IMR-90 (cell line): ENCODE measurements around the gene PPIC. TPM values are rescaled to one million over a fixed set of nuclear protein-coding genes. Genes with fewer than 3 reads are reported as not detected.

Experiments
- ATAC-seq: fragments of 200-7000 bp; cut with Tn5 transposase; 2 replicates; pipeline ENCODE4 v1.9.1; 2020; ENCODE audit warnings: low read depth, mild to moderate bottlenecking, moderate library complexity
- BruUV-seq: library from RNA; stranded (reverse); fragments of 400-500 nt; replicated peaks from 2 replicates; lab custom pipeline; 2021; lab: Mats Ljungman, UMichigan
- CTCF ChIA-PET: fragments of 300-600 bp; formaldehyde crosslinking; extraction: SDS; loops from one replicate; lab custom pipeline; 2021; ENCODE audit warnings: antibody characterized with exemption; lab: Yijun Ruan, JAX
- POLR2A ChIA-PET: fragments of 300-600 bp; sonication (Branson Sonifier 250); formaldehyde crosslinking; loops from one replicate; lab custom pipeline; 2022; ENCODE audit warnings: antibody characterized with exemption; ENCODE audit not compliant: unreplicated experiment; lab: Charles Lee
- DNase-seq: peaks from one replicate; pipeline ENCODE4 v3.0.0; 2013
- H2AFZ ChIP-seq: replicated peaks from 2 replicates; pipeline ENCODE3; 2013; ENCODE audit warnings: low read length, mild to moderate bottlenecking; ENCODE audit not compliant: poor library complexity
- H2AK5ac ChIP-seq: 2 replicates; pipeline ENCODE4 v1.6.1; 2013; ENCODE audit warnings: low read depth, low read length, inconsistent platforms
- H2AK9ac ChIP-seq: replicated peaks from 2 replicates; pipeline ENCODE3; 2013; ENCODE audit warnings: mild to moderate bottlenecking, low read depth, low read length, moderate library complexity; ENCODE audit not compliant: poor library complexity
- H2BK120ac ChIP-seq: 2 replicates; pipeline ENCODE4 v1.6.1; 2013; ENCODE audit warnings: low read depth, low read length, inconsistent platforms
- H2BK15ac ChIP-seq: 3 replicates; pipeline ENCODE4 v1.6.1; 2013; ENCODE audit warnings: low read depth, low read length, inconsistent platforms
- H2BK20ac ChIP-seq: 2 replicates; pipeline ENCODE4 v1.6.1; 2013; ENCODE audit warnings: low read depth, mild to moderate bottlenecking, inconsistent platforms, low read length, moderate library complexity
- H2BK5ac ChIP-seq: 2 replicates; pipeline ENCODE4 v1.6.1; 2013; ENCODE audit warnings: mild to moderate bottlenecking, low read depth, low read length, inconsistent platforms; ENCODE audit not compliant: poor library complexity, severe bottlenecking
- H3K14ac ChIP-seq: replicated peaks from 2 replicates; pipeline ENCODE4 v1.6.1; 2013; ENCODE audit warnings: low read depth, low read length, inconsistent platforms
- H3K18ac ChIP-seq: 2 replicates; pipeline ENCODE4 v1.6.1; 2013; ENCODE audit warnings: low read depth, low read length, control low read depth
- H3K23ac ChIP-seq: 2 replicates; pipeline ENCODE4 v1.6.1; 2013; ENCODE audit warnings: low read depth, low read length, inconsistent platforms
- H3K27ac ChIP-seq: 2 replicates; pipeline ENCODE4 v1.5.1; 2013; ENCODE audit warnings: mild to moderate bottlenecking, control low read depth, low read length; ENCODE audit not compliant: insufficient read depth
- H3K27me3 ChIP-seq: 2 replicates; pipeline ENCODE4 v1.6.1; 2013; ENCODE audit warnings: low read length; ENCODE audit not compliant: control insufficient read depth, insufficient read depth
- H3K36me3 ChIP-seq: 2 replicates; pipeline ENCODE4 v1.6.1; 2013; ENCODE audit warnings: low read length, mixed read lengths; ENCODE audit not compliant: control insufficient read depth, insufficient read depth
- H3K4ac ChIP-seq: 2 replicates; pipeline ENCODE4 v1.6.1; 2013; ENCODE audit warnings: low read depth, low read length, inconsistent platforms
- H3K4me1 ChIP-seq: 2 replicates; pipeline ENCODE4 v1.6.1; 2013; ENCODE audit warnings: low read length, mixed read lengths; ENCODE audit not compliant: control insufficient read depth, insufficient read depth
- H3K4me2 ChIP-seq: 2 replicates; pipeline ENCODE4 v1.6.1; 2013; ENCODE audit warnings: low read depth, mild to moderate bottlenecking, control low read depth, low read length, moderate library complexity
- H3K4me3 ChIP-seq: 2 replicates; pipeline ENCODE4 v1.5.1; 2013; ENCODE audit warnings: low read depth, mild to moderate bottlenecking, control low read depth, low read length, moderate library complexity; ENCODE audit not compliant: insufficient read depth
- H3K56ac ChIP-seq: 2 replicates; pipeline ENCODE4 v1.6.1; 2013; ENCODE audit warnings: low read length, inconsistent platforms; ENCODE audit not compliant: insufficient read depth; ENCODE audit errors: extremely low read depth
- H3K79me1 ChIP-seq, 2 experiments: 2 replicates each; pipeline ENCODE4 v1.6.1; 2013; ENCODE audit warnings: low read length in 2 of 2, inconsistent platforms in 1 of 2, low read depth in 1 of 2
- H3K9ac ChIP-seq: 2 replicates; pipeline ENCODE4 v1.6.1; 2013; ENCODE audit warnings: low read depth, low read length, control low read depth
- H3K9me1 ChIP-seq: 2 replicates; pipeline ENCODE4 v1.6.1; 2013; ENCODE audit warnings: low read length, inconsistent platforms; ENCODE audit not compliant: insufficient read depth
- H3K9me3 ChIP-seq: 2 replicates; pipeline ENCODE4 v1.6.1; 2013; ENCODE audit warnings: low read length; ENCODE audit not compliant: control insufficient read depth, insufficient read depth
- H4K20me1 ChIP-seq: 2 replicates; pipeline ENCODE4 v1.6.1; 2013; ENCODE audit warnings: low read length, inconsistent platforms; ENCODE audit not compliant: insufficient read depth
- H4K5ac ChIP-seq: 2 replicates; pipeline ENCODE4 v1.6.1; 2013; ENCODE audit warnings: mild to moderate bottlenecking, low read depth, low read length, control low read depth
- H4K8ac ChIP-seq, 2 experiments: 2 replicates each; pipeline ENCODE4 v1.6.1; 2013; ENCODE audit warnings: low read depth in 2 of 2, low read length in 2 of 2, control low read depth in 1 of 2, inconsistent platforms in 1 of 2
- H4K91ac ChIP-seq: 2 replicates; pipeline ENCODE4 v1.6.1; 2013; ENCODE audit warnings: low read depth, low read length, inconsistent platforms; ENCODE audit not compliant: insufficient read depth
- BHLHE40 ChIP-seq: fragments of 150-350 bp; IDR thresholded peaks from 2 replicates; pipeline ENCODE4 v1.6.1; 2016; ENCODE audit warnings: mild to moderate bottlenecking, low read depth, low read length
- CEBPB ChIP-seq: IDR thresholded peaks from 2 replicates; pipeline ENCODE4 v1.6.1; 2012; ENCODE audit warnings: low read depth, low read length, improper control_type of control experiment
- CHD1 ChIP-seq: IDR thresholded peaks from 2 replicates; pipeline ENCODE4 v1.6.1; 2012; ENCODE audit warnings: low read depth, low read length, improper control_type of control experiment
- FOS ChIP-seq: fragments of 150-350 bp; IDR thresholded peaks from 2 replicates; pipeline ENCODE4 v1.6.1; 2016; ENCODE audit warnings: low read depth, low read length
- MAFK ChIP-seq: IDR thresholded peaks from 2 replicates; pipeline ENCODE4 v1.6.1; 2012; ENCODE audit warnings: low read depth, low read length, improper control_type of control experiment
- MAZ ChIP-seq: IDR thresholded peaks from 2 replicates; pipeline ENCODE4 v1.6.1; 2012; ENCODE audit warnings: low read depth, mild to moderate bottlenecking, low read length, improper control_type of control experiment, moderate library complexity, borderline replicate concordance
- MXI1 ChIP-seq: IDR thresholded peaks from 2 replicates; pipeline ENCODE4 v1.6.1; 2012; ENCODE audit warnings: low read depth, mild to moderate bottlenecking, low read length, moderate library complexity, borderline replicate concordance
- NFE2L2 ChIP-seq: fragments of 150-350 bp; IDR thresholded peaks from 2 replicates; pipeline ENCODE4 v1.6.1; 2016; ENCODE audit warnings: low read depth, mild to moderate bottlenecking, low read length
- POLR2A ChIP-seq: IDR thresholded peaks from 2 replicates; pipeline ENCODE4 v1.6.1; 2012; ENCODE audit warnings: mild to moderate bottlenecking, low read depth, low read length
- RAD21 ChIP-seq: IDR thresholded peaks from 2 replicates; pipeline ENCODE4 v1.6.1; 2012; ENCODE audit warnings: low read length, improper control_type of control experiment
- RCOR1 ChIP-seq: IDR thresholded peaks from 2 replicates; pipeline ENCODE4 v1.6.1; 2012; ENCODE audit warnings: mild to moderate bottlenecking, low read length, improper control_type of control experiment; ENCODE audit not compliant: insufficient replicate concordance
- RFX5 ChIP-seq: IDR thresholded peaks from 2 replicates; pipeline ENCODE4 v1.8.0; 2012; ENCODE audit warnings: low read depth, mild to moderate bottlenecking, low read length, moderate library complexity
- SMC3 ChIP-seq: fragments of 150-350 bp; IDR thresholded peaks from 2 replicates; pipeline ENCODE4 v1.6.1; 2016; ENCODE audit warnings: low read depth, mild to moderate bottlenecking, antibody characterized with exemption, low read length, moderate library complexity
- WGBS, 2 experiments: methylation state at CpG; one replicate each; pipeline versions ENCODE4 v1.1.5 to v1.1.7; 2013; ENCODE audit warnings: missing lambda C conversion rate in 2 of 2; ENCODE audit not compliant: insufficient read length in 1 of 2; ENCODE audit errors: extremely low coverage in 2 of 2; 5-methylcytosine and 5-hydroxymethylcytosine counted together
- dilution Hi-C: fragments of 300-500 bp; cut with HindIII; formaldehyde crosslinking; loops from one replicate; pipeline ENCODE4 v1.14.3; 2018; ENCODE audit warnings: low sequenced_read_pairs; ENCODE audit not compliant: unreplicated experiment
- in situ Hi-C: fragments of 300-500 bp; cut with MboI; formaldehyde crosslinking; loops from 3 replicates; pipeline ENCODE4 v1.14.3; 2019; ENCODE audit warnings: low sequenced_read_pairs, inconsistent platforms, mixed read lengths
- intact Hi-C: fragments of 100-400 bp; cut with micrococcal nuclease; formaldehyde crosslinking; loops from 2 replicates; pipeline ENCODE4 v1.10.0; 2022
- polyA plus RNA-seq, 3 experiments: library from polyadenylated mRNA; depleted of rRNA; stranded (reverse); fragments of >200 nt; gene quantifications; 2 replicates each; pipeline ENCODE4 v1.2.3, GENCODE V29; 2012; ENCODE audit warnings: low replicate concordance in 1 of 3
- total RNA-seq: library from RNA; depleted of rRNA; stranded (reverse); fragments of >200 nt; gene quantifications from 2 replicates; pipeline ENCODE4 v1.2.3, GENCODE V29; 2012
- TF ChIP-seq, protein P1 (sequence below): conservative IDR thresholded peaks from 2 replicates; pipeline ENCODE4 v1.5.1; 2012; ENCODE audit warnings: mild to moderate bottlenecking, low read depth, low read length, improper control_type of control experiment
- TF ChIP-seq, protein P2 (sequence below): fragments of 150-350 bp; IDR thresholded peaks from 2 replicates; pipeline ENCODE4 v1.6.1; 2017; ENCODE audit warnings: mild to moderate bottlenecking, antibody characterized with exemption, low read length, low read depth
- TF ChIP-seq, protein P3 (sequence below): fragments of 150-350 bp; IDR thresholded peaks from 2 replicates; pipeline ENCODE4 v1.6.1; 2016; ENCODE audit warnings: low read depth, mild to moderate bottlenecking, low read length, moderate library complexity, borderline replicate concordance

PPIC gene
- total and polyA plus RNA-seq, 2 of the 4 experiments (the other 2 are of a cell fraction): 20.6 to 45.6 TPM

DNA sequence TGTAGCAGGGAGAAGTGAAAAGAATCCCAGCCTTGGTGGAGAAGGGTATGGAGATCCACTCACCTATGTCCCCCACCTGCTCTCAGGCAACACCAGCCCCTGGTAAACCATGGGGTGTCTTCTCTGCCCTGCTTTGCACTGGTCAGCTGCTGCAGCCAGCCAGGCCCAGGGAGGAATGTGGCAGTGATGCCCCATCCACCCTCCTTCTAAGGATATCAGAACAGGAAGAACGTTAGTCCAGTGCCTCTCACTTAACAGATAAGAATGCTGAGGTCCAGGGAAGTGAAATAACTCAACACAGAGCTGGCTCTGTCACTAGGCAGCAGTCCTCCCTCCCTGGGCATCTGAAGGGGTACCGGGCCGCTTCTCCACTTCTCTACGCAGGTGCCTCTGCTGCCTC lies 9.7 kb upstream of the PPIC start:
- no peak overlapping the region for H2BK120ac ChIP-seq
- no peak overlapping the region for H2BK20ac ChIP-seq
- H3K18ac ChIP-seq: no peak overlapping the region
- no peak overlapping the region for H3K9ac ChIP-seq
- intact Hi-C loops (no loop called here), dilution Hi-C loops (no loop called here), in situ Hi-C loops (no loop called here)
- no peak overlapping the region for H3K4ac ChIP-seq
- no peaks in the 10 kb centered on the region for H3K79me1 ChIP-seq
- H3K4me3 ChIP-seq: no peak overlapping the region
- no peaks in the 10 kb centered on the region for H3K27me3 ChIP-seq
- TF ChIP-seq NFE2L2 (no peak), MXI1 (no peak), FOS (no peak), POLR2A (no peak), SMC3 (no peak), CEBPB (no peak), BHLHE40 (no peak), MAFK (no peak), RAD21 (no peak), CHD1 (no peak), MAZ (no peak), RFX5 (no peak), RCOR1 (no peak)
- TF ChIP-seq, protein P1, sequence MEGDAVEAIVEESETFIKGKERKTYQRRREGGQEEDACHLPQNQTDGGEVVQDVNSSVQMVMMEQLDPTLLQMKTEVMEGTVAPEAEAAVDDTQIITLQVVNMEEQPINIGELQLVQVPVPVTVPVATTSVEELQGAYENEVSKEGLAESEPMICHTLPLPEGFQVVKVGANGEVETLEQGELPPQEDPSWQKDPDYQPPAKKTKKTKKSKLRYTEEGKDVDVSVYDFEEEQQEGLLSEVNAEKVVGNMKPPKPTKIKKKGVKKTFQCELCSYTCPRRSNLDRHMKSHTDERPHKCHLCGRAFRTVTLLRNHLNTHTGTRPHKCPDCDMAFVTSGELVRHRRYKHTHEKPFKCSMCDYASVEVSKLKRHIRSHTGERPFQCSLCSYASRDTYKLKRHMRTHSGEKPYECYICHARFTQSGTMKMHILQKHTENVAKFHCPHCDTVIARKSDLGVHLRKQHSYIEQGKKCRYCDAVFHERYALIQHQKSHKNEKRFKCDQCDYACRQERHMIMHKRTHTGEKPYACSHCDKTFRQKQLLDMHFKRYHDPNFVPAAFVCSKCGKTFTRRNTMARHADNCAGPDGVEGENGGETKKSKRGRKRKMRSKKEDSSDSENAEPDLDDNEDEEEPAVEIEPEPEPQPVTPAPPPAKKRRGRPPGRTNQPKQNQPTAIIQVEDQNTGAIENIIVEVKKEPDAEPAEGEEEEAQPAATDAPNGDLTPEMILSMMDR: no peak
- TF ChIP-seq, protein P2, sequence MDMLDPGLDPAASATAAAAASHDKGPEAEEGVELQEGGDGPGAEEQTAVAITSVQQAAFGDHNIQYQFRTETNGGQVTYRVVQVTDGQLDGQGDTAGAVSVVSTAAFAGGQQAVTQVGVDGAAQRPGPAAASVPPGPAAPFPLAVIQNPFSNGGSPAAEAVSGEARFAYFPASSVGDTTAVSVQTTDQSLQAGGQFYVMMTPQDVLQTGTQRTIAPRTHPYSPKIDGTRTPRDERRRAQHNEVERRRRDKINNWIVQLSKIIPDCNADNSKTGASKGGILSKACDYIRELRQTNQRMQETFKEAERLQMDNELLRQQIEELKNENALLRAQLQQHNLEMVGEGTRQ: no peak
- TF ChIP-seq, protein P3, sequence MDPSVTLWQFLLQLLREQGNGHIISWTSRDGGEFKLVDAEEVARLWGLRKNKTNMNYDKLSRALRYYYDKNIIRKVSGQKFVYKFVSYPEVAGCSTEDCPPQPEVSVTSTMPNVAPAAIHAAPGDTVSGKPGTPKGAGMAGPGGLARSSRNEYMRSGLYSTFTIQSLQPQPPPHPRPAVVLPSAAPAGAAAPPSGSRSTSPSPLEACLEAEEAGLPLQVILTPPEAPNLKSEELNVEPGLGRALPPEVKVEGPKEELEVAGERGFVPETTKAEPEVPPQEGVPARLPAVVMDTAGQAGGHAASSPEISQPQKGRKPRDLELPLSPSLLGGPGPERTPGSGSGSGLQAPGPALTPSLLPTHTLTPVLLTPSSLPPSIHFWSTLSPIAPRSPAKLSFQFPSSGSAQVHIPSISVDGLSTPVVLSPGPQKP: no peak
- no peak overlapping the region for H3K23ac ChIP-seq
- H2AFZ ChIP-seq: no peak overlapping the region
- no CpG with 5 or more reads among the region's 4 CpGs for WGBS, 2 experiments
- H2BK15ac ChIP-seq: no peak overlapping the region
- no peaks in the 10 kb centered on the region for H4K20me1 ChIP-seq
- ChIA-PET POLR2A (no interaction called here), CTCF (no interaction called here)
- BruUV-seq: no TSS peak
- no peaks in the 10 kb centered on the region for H3K4me1 ChIP-seq
- H4K5ac ChIP-seq: no peak overlapping the region
- no peak overlapping the region for H2AK5ac ChIP-seq
- H3K9me3 ChIP-seq: no peaks in the 10 kb centered on the region
- no peaks in the 10 kb centered on the region for H3K9me1 ChIP-seq
- no peak overlapping the region for H2AK9ac ChIP-seq
- ATAC-seq (no peak), DNase-seq (no peak)
- no peak overlapping the region for H3K27ac ChIP-seq
- no peak overlapping the region for H3K14ac ChIP-seq
- no peak overlapping the region for H3K56ac ChIP-seq
- no peaks in the 10 kb centered on the region for H3K36me3 ChIP-seq
- no peak overlapping the region for H3K4me2 ChIP-seq
- H4K8ac ChIP-seq: no peak overlapping the region
- H4K91ac ChIP-seq: no peak overlapping the region
- no peak overlapping the region for H2BK5ac ChIP-seq
